Subcutaneous adipose tissue (tissue), 4 donors: Measurements from ENCODE around the gene CFAP45. TPM values are rescaled to one million over a fixed set of nuclear protein-coding genes. Genes with fewer than 3 reads are reported as not detected.

Experiments used
- CTCF ChIP-seq: fragments of 450-650 bp; IDR thresholded peaks from one replicate; pipeline ENCODE4 v1.5.1; 2016; ENCODE audit warnings: low read depth, mild to moderate bottlenecking, control low read depth, antibody characterized with exemption, moderate library complexity
- total RNA-seq, 4 donors: library from RNA; depleted of rRNA; stranded (reverse); fragments of >200 nt; gene quantifications; one replicate each; pipeline ENCODE4 v1.1.0, GENCODE V29; 2016

Gene CFAP45
- total RNA-seq, 4 donors from 2014 or later = 0.85 to 1.3 TPM; not detected in 2

GRCh38 chr1:159872891-159873290, 27.1 kb downstream of the CFAP45 start:
- TF ChIP-seq CTCF = no peak

GRCh38 chr1:159870704-159871103, 29.3 kb downstream of the CFAP45 start:
- no peak for TF ChIP-seq CTCF

- TF ChIP-seq CTCF = no peak
These were observed 30.4 kb downstream of the CFAP45 start for GRCh38 chr1:159869607-159870006.

GRCh38 chr1:159869173-159869572, 30.8 kb downstream of the CFAP45 start:
- no peak for TF ChIP-seq CTCF

GRCh38 chr1:159868766-159869165, 31.2 kb downstream of the CFAP45 start:
- TF ChIP-seq CTCF = no peak

- TF ChIP-seq CTCF = no peak
These were observed 32.3 kb downstream of the CFAP45 start for GRCh38 chr1:159867664-159868026.

- TF ChIP-seq CTCF = no peak
These were observed 32.9 kb downstream of the CFAP45 start for GRCh38 chr1:159866905-159867663.
